ENCODE data around the gene PPM1K. TPM values are rescaled to one million over a fixed set of nuclear protein-coding genes. Genes with fewer than 3 reads are reported as not detected.

PPM1K gene
- total and polyA plus RNA-seq, 9 of the 15 experiments (the other 6 are each of a cell fraction or from before 2014, with no cell fraction given), result 8.2 to 18.0 (median 10.5) TPM

DNA sequence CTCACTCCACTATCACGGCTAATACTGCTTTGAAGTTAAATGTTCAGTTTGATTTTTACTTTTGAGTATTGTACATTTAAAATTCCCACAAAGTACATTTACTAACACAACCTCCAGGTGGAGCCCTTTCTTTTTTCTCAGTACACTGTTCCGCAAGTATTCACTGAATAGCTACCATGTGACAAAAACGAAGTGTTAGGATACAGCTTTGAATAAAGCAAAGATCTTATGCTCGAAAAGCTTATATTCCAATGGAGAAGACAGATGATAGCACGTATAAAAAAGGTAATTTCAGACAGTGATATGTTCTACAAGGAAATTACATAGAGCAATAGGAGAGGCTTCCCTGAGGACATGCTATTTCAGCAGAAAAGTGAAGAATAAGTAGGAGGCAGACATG is 65.3 kb downstream of the PPM1K start (continued):
- TF ChIP-seq, protein P1, sequence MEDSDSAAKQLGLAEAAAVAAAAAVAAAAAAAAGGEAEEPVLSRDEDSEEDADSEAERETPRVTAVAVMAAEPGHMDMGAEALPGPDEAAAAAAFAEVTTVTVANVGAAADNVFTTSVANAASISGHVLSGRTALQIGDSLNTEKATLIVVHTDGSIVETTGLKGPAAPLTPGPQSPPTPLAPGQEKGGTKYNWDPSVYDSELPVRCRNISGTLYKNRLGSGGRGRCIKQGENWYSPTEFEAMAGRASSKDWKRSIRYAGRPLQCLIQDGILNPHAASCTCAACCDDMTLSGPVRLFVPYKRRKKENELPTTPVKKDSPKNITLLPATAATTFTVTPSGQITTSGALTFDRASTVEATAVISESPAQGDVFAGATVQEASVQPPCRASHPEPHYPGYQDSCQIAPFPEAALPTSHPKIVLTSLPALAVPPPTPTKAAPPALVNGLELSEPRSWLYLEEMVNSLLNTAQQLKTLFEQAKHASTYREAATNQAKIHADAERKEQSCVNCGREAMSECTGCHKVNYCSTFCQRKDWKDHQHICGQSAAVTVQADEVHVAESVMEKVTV (CRISPR knock-in tag; IDR thresholded peaks at IDR 0.05), result peak; percentile 70
- peak; percentile 87 for TF ChIP-seq L3MBTL2 (IDR thresholded peaks at IDR 0.05)
- TF ChIP-seq TRIM24 (IDR thresholded peaks at IDR 0.05), result no peak
- no peak for TF ChIP-seq CSDE1 (IDR thresholded peaks at IDR 0.05)
- TF ChIP-seq ZFP1 (CRISPR knock-in tag; IDR thresholded peaks at IDR 0.05), result no peak
- no peak for TF ChIP-seq ZNF197 (CRISPR knock-in tag; IDR thresholded peaks at IDR 0.05; ENCODE audit: low read depth)
- TF ChIP-seq ZNF140 (CRISPR knock-in tag; IDR thresholded peaks at IDR 0.05), result no peak
- TF ChIP-seq ZNF583 (CRISPR knock-in tag; IDR thresholded peaks at IDR 0.05), result no peak
- TF ChIP-seq ARID2 (IDR thresholded peaks at IDR 0.05), result 0 out of 2 replicates have a peak, but pooled peaks have one; percentile 29
- no peak for TF ChIP-seq HDAC1 (IDR thresholded peaks at IDR 0.05)
- TF ChIP-seq, protein P2, sequence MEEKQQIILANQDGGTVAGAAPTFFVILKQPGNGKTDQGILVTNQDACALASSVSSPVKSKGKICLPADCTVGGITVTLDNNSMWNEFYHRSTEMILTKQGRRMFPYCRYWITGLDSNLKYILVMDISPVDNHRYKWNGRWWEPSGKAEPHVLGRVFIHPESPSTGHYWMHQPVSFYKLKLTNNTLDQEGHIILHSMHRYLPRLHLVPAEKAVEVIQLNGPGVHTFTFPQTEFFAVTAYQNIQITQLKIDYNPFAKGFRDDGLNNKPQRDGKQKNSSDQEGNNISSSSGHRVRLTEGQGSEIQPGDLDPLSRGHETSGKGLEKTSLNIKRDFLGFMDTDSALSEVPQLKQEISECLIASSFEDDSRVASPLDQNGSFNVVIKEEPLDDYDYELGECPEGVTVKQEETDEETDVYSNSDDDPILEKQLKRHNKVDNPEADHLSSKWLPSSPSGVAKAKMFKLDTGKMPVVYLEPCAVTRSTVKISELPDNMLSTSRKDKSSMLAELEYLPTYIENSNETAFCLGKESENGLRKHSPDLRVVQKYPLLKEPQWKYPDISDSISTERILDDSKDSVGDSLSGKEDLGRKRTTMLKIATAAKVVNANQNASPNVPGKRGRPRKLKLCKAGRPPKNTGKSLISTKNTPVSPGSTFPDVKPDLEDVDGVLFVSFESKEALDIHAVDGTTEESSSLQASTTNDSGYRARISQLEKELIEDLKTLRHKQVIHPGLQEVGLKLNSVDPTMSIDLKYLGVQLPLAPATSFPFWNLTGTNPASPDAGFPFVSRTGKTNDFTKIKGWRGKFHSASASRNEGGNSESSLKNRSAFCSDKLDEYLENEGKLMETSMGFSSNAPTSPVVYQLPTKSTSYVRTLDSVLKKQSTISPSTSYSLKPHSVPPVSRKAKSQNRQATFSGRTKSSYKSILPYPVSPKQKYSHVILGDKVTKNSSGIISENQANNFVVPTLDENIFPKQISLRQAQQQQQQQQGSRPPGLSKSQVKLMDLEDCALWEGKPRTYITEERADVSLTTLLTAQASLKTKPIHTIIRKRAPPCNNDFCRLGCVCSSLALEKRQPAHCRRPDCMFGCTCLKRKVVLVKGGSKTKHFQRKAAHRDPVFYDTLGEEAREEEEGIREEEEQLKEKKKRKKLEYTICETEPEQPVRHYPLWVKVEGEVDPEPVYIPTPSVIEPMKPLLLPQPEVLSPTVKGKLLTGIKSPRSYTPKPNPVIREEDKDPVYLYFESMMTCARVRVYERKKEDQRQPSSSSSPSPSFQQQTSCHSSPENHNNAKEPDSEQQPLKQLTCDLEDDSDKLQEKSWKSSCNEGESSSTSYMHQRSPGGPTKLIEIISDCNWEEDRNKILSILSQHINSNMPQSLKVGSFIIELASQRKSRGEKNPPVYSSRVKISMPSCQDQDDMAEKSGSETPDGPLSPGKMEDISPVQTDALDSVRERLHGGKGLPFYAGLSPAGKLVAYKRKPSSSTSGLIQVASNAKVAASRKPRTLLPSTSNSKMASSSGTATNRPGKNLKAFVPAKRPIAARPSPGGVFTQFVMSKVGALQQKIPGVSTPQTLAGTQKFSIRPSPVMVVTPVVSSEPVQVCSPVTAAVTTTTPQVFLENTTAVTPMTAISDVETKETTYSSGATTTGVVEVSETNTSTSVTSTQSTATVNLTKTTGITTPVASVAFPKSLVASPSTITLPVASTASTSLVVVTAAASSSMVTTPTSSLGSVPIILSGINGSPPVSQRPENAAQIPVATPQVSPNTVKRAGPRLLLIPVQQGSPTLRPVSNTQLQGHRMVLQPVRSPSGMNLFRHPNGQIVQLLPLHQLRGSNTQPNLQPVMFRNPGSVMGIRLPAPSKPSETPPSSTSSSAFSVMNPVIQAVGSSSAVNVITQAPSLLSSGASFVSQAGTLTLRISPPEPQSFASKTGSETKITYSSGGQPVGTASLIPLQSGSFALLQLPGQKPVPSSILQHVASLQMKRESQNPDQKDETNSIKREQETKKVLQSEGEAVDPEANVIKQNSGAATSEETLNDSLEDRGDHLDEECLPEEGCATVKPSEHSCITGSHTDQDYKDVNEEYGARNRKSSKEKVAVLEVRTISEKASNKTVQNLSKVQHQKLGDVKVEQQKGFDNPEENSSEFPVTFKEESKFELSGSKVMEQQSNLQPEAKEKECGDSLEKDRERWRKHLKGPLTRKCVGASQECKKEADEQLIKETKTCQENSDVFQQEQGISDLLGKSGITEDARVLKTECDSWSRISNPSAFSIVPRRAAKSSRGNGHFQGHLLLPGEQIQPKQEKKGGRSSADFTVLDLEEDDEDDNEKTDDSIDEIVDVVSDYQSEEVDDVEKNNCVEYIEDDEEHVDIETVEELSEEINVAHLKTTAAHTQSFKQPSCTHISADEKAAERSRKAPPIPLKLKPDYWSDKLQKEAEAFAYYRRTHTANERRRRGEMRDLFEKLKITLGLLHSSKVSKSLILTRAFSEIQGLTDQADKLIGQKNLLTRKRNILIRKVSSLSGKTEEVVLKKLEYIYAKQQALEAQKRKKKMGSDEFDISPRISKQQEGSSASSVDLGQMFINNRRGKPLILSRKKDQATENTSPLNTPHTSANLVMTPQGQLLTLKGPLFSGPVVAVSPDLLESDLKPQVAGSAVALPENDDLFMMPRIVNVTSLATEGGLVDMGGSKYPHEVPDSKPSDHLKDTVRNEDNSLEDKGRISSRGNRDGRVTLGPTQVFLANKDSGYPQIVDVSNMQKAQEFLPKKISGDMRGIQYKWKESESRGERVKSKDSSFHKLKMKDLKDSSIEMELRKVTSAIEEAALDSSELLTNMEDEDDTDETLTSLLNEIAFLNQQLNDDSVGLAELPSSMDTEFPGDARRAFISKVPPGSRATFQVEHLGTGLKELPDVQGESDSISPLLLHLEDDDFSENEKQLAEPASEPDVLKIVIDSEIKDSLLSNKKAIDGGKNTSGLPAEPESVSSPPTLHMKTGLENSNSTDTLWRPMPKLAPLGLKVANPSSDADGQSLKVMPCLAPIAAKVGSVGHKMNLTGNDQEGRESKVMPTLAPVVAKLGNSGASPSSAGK (IDR thresholded peaks at IDR 0.05), result peak; percentile 61
- TF ChIP-seq ZNF764 (CRISPR knock-in tag; IDR thresholded peaks at IDR 0.05; ENCODE audit: low read depth), result no peak
- TF ChIP-seq ZNF239 (CRISPR knock-in tag; IDR thresholded peaks at IDR 0.05), result no peak
